GM12878 (cell line): Measurements from ENCODE around the gene RPL26. TPM values are rescaled to one million over a fixed set of nuclear protein-coding genes. Genes with fewer than 3 reads are reported as not detected.

Experiments
- ATF7 ChIP-seq: fragments of 450-650 bp; IDR thresholded peaks from 2 replicates; pipeline ENCODE4 v1.6.1; 2016; ENCODE audit warnings: low read depth, mild to moderate bottlenecking
- BACH1 ChIP-seq: fragments of 450-650 bp; IDR thresholded peaks from 2 replicates; pipeline ENCODE4 v1.6.1; 2017; ENCODE audit warnings: mild to moderate bottlenecking, borderline replicate concordance
- BCLAF1 ChIP-seq: fragments of 450-650 bp; IDR thresholded peaks from 2 replicates; pipeline ENCODE4 v1.6.1; 2017; ENCODE audit warnings: antibody characterized with exemption, mild to moderate bottlenecking, moderate library complexity
- BMI1 ChIP-seq: fragments of 450-650 bp; IDR thresholded peaks from 2 replicates; pipeline ENCODE4 v1.6.1; 2016; ENCODE audit warnings: mild to moderate bottlenecking, moderate library complexity, borderline replicate concordance
- CBX3 ChIP-seq: fragments of 200-600 bp; sonication (generic); IDR thresholded peaks from 2 replicates; pipeline ENCODE4 v1.6.1; 2016; ENCODE audit warnings: low read depth, borderline replicate concordance
- CEBPB ChIP-seq, 2 experiments: fragments of 150-350 bp in 1 of 2; IDR thresholded peaks; 2 replicates each; pipeline ENCODE4 v1.6.1; 2012 to 2014; ENCODE audit warnings: low read depth in 2 of 2, low read length in 2 of 2, borderline replicate concordance in 1 of 2, inconsistent platforms in 1 of 2
- CHD2 ChIP-seq: IDR thresholded peaks from 2 replicates; pipeline ENCODE4 v1.6.1; 2011; ENCODE audit warnings: low read depth, low read length, improper control_type of control experiment, borderline replicate concordance
- HDAC6 ChIP-seq: fragments of 200-600 bp; sonication (generic); IDR thresholded peaks from one replicate; pipeline ENCODE4 v1.8.0; 2017; ENCODE audit warnings: antibody characterized with exemption; ENCODE audit not compliant: unreplicated experiment
- JUND ChIP-seq: IDR thresholded peaks from 2 replicates; pipeline ENCODE4 v1.6.1; 2012; ENCODE audit warnings: low read depth, mild to moderate bottlenecking, low read length, improper control_type of control experiment, moderate library complexity
- LARP7 ChIP-seq: fragments of 450-650 bp; IDR thresholded peaks from 2 replicates; pipeline ENCODE4 v1.6.1; 2017; ENCODE audit warnings: mild to moderate bottlenecking
- MEF2A ChIP-seq: IDR thresholded peaks from 2 replicates; pipeline ENCODE4 v1.6.1; 2011; ENCODE audit warnings: low read depth, mild to moderate bottlenecking, low read length, moderate library complexity; ENCODE audit not compliant: insufficient read depth
- MEF2B ChIP-seq: fragments of 450-650 bp; IDR thresholded peaks from 2 replicates; pipeline ENCODE4 v1.6.1; 2018; ENCODE audit warnings: mild to moderate bottlenecking, moderate library complexity; ENCODE audit not compliant: partially characterized antibody, poor library complexity, severe bottlenecking
- NBN ChIP-seq: fragments of 450-650 bp; IDR thresholded peaks from 2 replicates; pipeline ENCODE4 v1.6.1; 2016
- POLR2A ChIP-seq: IDR thresholded peaks from 2 replicates; pipeline ENCODE4 v1.6.1; 2011; ENCODE audit warnings: low read depth, mild to moderate bottlenecking, low read length
- POLR2AphosphoS2 ChIP-seq: IDR thresholded peaks from 2 replicates; pipeline ENCODE4 v1.6.1; 2011; ENCODE audit warnings: low read depth, mild to moderate bottlenecking, low read length, improper control_type of control experiment, moderate library complexity
- POU2F2 ChIP-seq: IDR thresholded peaks from 3 replicates; pipeline ENCODE4 v1.6.1; 2011; ENCODE audit warnings: low read depth, mild to moderate bottlenecking, low read length, borderline replicate concordance
- RUNX3 ChIP-seq: IDR thresholded peaks from 2 replicates; pipeline ENCODE4 v1.6.1; 2012; ENCODE audit warnings: low read length, inconsistent platforms
- SPI1 ChIP-seq: IDR thresholded peaks from 2 replicates; pipeline ENCODE4 v1.6.1; 2011; ENCODE audit warnings: low read depth, mild to moderate bottlenecking, low read length, moderate library complexity, borderline replicate concordance; ENCODE audit not compliant: insufficient read depth
- TCF12 ChIP-seq: IDR thresholded peaks from 2 replicates; pipeline ENCODE4 v1.6.1; 2011; ENCODE audit warnings: low read depth, mild to moderate bottlenecking, low read length
- USF1 ChIP-seq: IDR thresholded peaks from 2 replicates; pipeline ENCODE4 v1.6.1; 2011; ENCODE audit warnings: borderline replicate concordance, low read depth, mild to moderate bottlenecking, moderate library complexity, mixed read lengths, low read length; ENCODE audit not compliant: insufficient read depth; ENCODE audit errors: extremely low read length
- ZBED1 ChIP-seq: IDR thresholded peaks from 2 replicates; pipeline ENCODE4 v1.6.1; 2016; ENCODE audit warnings: borderline replicate concordance
- polyA plus RNA-seq, 11 experiments: library from polyadenylated mRNA; depleted of rRNA in 4 of 11; unstranded in 6 of 11; stranded (reverse) in 5 of 11; fragments of >200 nt; fragmentation: Nextera tagmentation in 4 of 11; fragmentation: Illumina TruSeq in 1 of 11; extraction: Ambion mirVana in 4 of 11; extraction: Trizol in 1 of 11; gene quantifications; 1 replicate in 1 of 11; 2 replicates in 10 of 11; pipeline versions ENCODE4 v1.2.1 to v1.2.3, GENCODE V29; 2011 to 2016; ENCODE audit warnings: inconsistent platforms in 2 of 11, missing spikeins in 2 of 11, low read depth in 1 of 11
- total RNA-seq, 4 experiments: library from RNA; depleted of rRNA in 3 of 4; stranded (reverse); fragments of >200 nt in 3 of 4; fragmentation: Illumina TruSeq in 1 of 4; extraction: Trizol in 1 of 4; gene quantifications; 2 replicates each; pipeline versions ENCODE4 v1.2.1 to v1.2.3, GENCODE V29; 2013 to 2021
- TF ChIP-seq, protein P1 (sequence below): fragments of 450-650 bp; IDR thresholded peaks from 2 replicates; pipeline ENCODE4 v1.6.1; 2016; ENCODE audit warnings: mild to moderate bottlenecking
- TF ChIP-seq, protein P2 (sequence below): IDR thresholded peaks from 2 replicates; pipeline ENCODE4 v1.6.1; 2011; ENCODE audit warnings: low read depth, low read length, improper control_type of control experiment, borderline replicate concordance

The RPL26 gene
- total and polyA plus RNA-seq, 10 of the 15 experiments (the other 5 are each of a cell fraction or from before 2014, with no cell fraction given) = 1,451 to 9,244 (median 4,326) TPM

- TF ChIP-seq, protein P1, sequence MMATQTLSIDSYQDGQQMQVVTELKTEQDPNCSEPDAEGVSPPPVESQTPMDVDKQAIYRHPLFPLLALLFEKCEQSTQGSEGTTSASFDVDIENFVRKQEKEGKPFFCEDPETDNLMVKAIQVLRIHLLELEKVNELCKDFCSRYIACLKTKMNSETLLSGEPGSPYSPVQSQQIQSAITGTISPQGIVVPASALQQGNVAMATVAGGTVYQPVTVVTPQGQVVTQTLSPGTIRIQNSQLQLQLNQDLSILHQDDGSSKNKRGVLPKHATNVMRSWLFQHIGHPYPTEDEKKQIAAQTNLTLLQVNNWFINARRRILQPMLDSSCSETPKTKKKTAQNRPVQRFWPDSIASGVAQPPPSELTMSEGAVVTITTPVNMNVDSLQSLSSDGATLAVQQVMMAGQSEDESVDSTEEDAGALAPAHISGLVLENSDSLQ = peak; percentile 33; the same call in 1 of the 2 replicates
- TF ChIP-seq ZBED1 (peak; percentile 89), MEF2B (no peak), POLR2AphosphoS2 (peak; percentile 98), LARP7 (0 out of 2 replicates have a peak, but pooled peaks have one; percentile 74), USF1 (no peak), HDAC6 (peak; percentile 61), BCLAF1 (peak; percentile 63; the same call in 1 of the 2 replicates), POU2F2 (no peak), TCF12 (peak; percentile 80), CEBPB (IDR thresholded peaks at IDR 0.05; ENCODE audit: borderline replicate concordance in 1 of 2, low read depth in 2 of 2, low read length in 2 of 2) (no peak), BMI1 (peak; percentile 51; the same call in 1 of the 2 replicates), CBX3 (no peak), BACH1 (peak; percentile 85), ATF7 (no peak), POLR2A (peak; percentile 92), CHD2 (peak; percentile 47; the same call in 1 of the 2 replicates), SPI1 (no peak), JUND (no peak), NBN (peak; percentile 37; the same call in 1 of the 2 replicates), RUNX3 (peak; percentile 22; the same call in 1 of the 2 replicates), MEF2A (no peak)
- TF ChIP-seq, protein P2, sequence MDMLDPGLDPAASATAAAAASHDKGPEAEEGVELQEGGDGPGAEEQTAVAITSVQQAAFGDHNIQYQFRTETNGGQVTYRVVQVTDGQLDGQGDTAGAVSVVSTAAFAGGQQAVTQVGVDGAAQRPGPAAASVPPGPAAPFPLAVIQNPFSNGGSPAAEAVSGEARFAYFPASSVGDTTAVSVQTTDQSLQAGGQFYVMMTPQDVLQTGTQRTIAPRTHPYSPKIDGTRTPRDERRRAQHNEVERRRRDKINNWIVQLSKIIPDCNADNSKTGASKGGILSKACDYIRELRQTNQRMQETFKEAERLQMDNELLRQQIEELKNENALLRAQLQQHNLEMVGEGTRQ = no peak
Observed at GRCh38 chr17:8376271-8377067, 6.5 kb downstream of the RPL26 start, which contains the start of gene KRABD2 (continued).
